Hepatic stellate cell (primary cell): ENCODE results near the gene PRSS33.
A peak's percentile ranks its signal among the peaks of the same experiment; 100 is the strongest.

Experiments used
- DNase-seq: peaks from one replicate; pipeline ENCODE4 v3.0.0; 2011; ENCODE audit warnings: low spot score

The PRSS33 gene

DNA sequence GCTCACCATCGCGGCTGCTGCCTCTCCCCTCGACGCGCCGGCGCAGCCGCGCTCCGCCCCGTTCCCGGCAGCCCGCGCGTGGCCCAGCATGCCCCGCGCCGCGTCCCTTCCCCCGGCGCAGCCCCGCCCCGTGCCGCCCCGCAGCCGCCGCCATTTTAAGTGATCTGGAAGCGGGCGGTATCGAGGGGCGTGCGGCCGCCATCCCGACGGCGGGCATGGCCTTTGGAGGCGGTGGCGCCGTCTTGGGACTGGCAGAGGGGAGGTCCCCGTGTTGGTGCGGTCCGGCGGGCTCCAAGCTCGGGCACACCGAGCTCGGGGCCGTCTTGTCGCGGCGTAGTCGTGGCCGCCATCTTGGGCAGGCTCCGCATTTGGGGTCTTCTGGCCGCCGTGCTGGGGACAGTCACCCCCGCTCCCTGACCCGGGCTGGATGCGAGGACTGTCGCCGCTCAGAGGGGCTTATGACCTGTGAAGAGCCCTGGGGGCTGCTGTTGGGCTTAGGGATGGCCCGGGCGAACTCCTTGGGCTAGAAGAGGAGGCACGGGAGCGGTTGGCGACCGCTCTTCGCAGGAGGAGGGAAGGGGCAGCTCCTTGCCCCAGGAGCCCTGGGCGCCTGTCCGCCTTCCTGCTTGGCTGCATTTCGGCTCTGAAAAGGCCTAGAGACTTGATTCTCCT lies 10.0 kb downstream of the PRSS33 start, which contains the start of gene ELOB:
Gene ELOB, minus strand, starts transcription at position 50 of the 672 bp plus-strand sequence. Its CDS starts 41 bp downstream, at position 9.
- DNase-seq: peak; percentile 98

DNA sequence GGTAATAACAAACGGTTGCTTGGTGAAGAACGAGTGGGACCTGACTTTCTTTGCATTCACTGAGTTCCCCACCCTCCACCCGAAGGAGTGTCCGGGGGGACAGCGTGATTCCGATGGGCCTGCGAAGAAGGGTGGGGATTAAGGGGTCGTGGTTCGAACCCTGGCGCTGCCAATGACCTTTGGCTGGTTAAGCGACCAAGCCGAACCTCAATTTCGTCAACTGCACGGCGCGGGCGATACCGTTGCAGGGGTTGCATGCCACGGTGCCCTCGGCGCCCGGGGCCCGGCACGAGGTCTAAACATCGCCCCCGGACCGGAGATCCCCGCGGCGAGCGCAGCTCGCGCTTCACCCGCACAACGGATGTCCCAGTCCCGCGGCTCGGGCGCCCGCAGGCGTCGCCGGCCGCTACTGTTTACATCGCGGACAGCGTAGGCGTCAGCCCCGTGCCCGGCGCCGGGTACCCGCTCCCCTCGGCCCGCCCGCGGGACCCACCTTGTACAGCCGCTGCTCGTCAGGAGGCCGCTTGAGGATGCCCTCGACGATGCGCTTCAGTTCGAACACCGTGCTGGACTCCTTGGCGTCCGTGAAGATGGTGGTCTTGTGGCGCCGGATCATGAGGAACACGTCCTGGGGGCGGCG lies 10.7 kb downstream of the PRSS33 start:
- no peak for DNase-seq

DNA sequence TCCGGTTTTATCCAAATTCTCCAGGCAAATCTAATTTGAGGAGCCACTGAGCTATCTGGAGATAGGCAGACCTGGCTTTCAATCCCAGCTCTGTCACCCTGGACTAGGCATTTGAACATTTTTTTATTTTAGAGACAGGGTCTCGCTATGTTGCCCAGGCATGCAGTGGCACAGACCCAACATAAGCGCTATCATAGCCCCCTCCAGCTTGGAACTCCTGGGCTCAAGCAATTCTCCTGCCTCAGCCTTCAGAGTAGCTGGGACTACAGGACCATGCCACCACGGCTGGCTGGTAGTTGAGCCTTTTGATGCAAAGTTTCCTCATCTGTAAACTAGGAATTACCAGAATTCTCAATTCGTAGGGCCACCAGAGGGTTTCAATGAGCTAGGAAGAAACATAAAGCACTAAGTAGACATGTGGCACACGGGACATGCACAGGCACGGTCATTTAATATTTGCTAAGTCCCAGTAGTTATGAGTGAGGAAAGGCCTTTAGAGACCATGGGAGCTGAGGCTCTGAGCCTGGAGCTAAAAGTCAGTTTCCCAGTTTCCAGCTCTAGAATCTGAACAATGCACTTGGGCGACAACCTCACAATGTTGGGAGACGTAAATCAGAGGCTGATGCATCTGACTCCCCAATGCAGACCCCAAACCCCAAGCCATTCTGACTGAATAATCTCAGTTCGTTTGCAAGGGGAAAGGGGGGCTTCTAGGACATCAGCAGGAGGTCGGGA lies 11.4 kb downstream of the PRSS33 start:
- DNase-seq: no peak

GRCh38 chr16:2775131-2775716 lies 12.1 kb downstream of the PRSS33 start:
- no peak for DNase-seq

- DNase-seq: no peak
Measured at GRCh38 chr16:2774161-2774891, 13.0 kb downstream of the PRSS33 start.

DNA sequence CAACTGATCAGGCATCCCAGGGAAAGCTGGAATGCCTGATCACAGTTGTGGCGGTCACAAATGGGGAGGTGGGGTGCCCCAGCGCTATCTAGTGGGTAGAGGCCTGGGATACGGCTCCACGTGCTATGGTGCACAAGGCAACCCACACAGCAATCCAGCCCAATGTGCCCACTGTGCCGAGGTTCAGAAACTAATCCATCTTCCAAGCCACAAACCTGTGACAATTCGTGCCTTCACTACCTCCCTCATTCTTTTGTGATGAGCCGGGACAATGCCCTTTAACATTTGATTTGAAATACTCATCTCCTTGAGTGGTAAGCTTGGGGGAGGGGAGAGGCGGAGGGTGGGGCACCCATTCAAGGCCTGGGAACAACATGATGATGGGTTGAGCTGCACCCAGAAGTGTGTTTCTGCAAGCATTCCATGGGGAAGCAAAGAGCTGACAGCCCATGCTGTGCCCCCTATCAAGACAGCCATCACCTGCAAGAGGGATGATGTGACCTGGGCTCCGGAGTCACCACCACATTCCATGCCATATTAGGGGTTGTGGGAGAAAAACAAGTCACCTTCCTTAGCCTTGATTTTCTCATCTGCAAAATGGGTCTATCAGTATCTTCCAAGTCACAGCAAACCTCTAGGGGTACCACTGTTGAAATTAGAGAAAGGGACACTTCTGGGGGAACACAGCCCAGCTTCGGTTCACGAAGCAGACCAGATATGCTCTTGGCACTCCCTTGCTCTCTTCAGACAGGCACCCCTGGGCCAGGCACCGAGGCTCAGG lies 14.0 kb downstream of the PRSS33 start:
- DNase-seq: no peak

GRCh38 chr16:2771496-2772402 lies 15.6 kb downstream of the PRSS33 start:
- DNase-seq: no peak

DNA sequence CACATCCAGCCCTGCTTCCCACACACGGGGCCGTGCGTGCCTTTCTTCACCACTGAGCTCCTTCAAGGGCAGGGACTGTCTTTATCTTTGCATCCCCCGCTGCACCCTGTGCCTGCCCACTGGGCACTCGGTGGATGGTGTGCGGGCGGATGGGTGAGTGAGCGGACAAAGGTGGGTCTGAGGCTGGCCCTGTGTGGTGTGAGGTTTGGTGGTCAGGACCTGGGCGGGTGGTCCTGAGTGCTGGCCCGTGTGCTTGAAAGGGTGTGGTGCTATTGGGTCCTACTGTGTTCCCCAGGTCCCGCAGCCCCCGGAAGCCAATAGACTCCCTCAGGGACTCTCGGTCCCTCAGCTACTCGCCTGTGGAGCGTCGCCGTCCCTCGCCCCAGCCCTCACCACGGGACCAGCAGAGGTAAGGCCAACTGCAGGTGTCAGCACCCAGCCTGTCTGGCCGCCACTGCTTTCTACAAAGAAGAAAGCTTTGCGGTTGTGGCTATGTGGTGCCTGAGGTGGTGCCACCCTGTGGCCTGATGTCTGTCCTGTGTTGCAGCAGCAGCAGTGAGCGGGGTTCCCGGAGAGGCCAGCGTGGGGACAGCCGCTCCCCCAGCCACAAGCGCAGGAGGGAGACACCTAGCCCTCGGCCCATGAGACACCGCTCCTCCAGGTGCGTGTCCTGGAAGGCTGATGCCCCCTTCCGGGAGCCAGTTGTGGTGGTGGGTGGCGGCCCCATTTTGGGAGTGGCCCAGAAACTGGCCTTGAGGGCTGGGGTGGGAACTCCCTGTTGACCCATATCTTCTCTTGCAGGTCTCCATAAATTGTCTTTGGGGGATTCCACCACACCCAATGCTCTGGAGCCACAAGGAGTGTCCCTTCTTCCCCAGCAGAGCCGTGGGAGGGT lies 17.1 kb downstream of the PRSS33 start:
- DNase-seq: no peak

DNA sequence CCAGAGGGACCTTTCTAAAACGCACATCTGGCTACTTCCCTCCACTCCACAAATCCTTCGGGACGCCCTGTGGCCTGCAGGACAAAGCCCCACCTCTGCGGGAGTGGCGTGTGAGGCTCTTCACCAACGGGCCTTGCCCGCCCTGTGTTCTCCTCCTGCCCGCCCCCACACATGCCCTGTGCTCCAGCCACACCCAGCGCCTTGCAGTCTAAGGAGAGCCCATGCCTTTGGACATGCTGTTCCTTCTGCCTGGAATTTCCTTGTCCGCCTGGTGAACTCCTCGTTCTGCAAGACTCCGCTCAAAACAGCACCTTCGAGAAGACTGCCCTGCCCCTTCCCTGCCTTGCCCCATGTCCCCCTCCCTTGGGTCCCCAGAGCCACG lies 17.7 kb downstream of the PRSS33 start:
- no peak for DNase-seq

DNA sequence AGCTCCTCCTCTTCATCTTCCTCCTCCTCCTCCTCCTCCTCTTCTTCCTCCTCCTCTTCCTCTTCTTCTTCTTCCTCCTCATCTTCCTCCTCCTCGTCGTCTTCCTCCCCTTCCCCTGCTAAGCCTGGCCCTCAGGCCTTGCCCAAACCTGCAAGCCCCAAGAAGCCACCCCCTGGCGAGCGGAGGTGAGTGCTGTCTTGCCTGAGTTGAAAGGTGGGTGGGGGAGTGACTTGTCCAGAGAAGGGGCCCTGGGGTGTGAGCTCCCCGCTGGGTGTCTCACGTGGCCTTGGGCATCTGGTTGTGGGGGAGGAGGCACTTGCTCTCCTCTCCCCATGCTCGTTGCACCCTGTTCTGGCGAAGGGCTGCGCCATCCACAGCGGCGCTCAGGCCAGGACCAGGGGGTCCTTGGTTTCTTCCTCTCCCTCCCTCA lies 18.2 kb downstream of the PRSS33 start:
- no peak for DNase-seq

- DNase-seq: no peak
Measured at GRCh38 chr16:2768403-2769089, 18.8 kb downstream of the PRSS33 start.

DNA sequence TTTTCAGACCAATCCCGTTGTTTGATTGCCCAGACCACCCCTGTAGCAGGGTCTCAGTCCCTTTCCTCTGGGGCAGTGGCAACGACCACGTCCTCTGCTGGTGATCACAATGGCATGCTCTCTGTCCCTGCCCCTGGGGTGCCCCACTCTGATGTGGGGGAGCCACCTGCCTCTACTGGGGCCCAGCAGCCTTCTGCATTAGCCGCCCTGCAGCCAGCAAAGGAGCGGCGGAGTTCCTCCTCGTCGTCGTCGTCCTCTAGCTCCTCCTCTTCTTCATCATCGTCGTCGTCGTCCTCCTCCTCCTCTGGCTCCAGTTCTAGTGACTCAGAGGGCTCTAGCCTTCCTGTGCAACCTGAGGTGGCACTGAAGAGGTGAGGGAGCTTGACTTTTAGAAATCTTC lies 19.5 kb downstream of the PRSS33 start:
- no peak for DNase-seq

- DNase-seq: no peak
Measured at GRCh38 chr16:2767140-2767731, 20.1 kb downstream of the PRSS33 start.

- DNase-seq: no peak
Measured at GRCh38 chr16:2766430-2767139, 20.8 kb downstream of the PRSS33 start.

GRCh38 chr16:2765462-2766404 lies 21.6 kb downstream of the PRSS33 start:
- DNase-seq: no peak

GRCh38 chr16:2764718-2765117 lies 22.6 kb downstream of the PRSS33 start:
- no peak for DNase-seq
